Keratinocyte (primary cell): ENCODE data around the gene AP3S1.

ENCODE experiments used
- EZH2 ChIP-seq: IDR thresholded peaks from one replicate; pipeline ENCODE4 v1.6.1; 2012; ENCODE audit warnings: inconsistent platforms, mild to moderate bottlenecking, low read length, moderate library complexity
- TF ChIP-seq, protein P1 (sequence below), 3 experiments: IDR thresholded peaks in 1 of 3; conservative IDR thresholded peaks in 1 of 3; optimal IDR thresholded peaks in 1 of 3; 2 replicates in 2 of 3; 3 replicates in 1 of 3; pipeline versions ENCODE3 to v1.5.1; 2011; ENCODE audit warnings: low read length in 3 of 3, mild to moderate bottlenecking in 3 of 3, moderate library complexity in 2 of 3, control low read depth in 1 of 3, inconsistent platforms in 1 of 3; ENCODE audit not compliant: insufficient read depth in 2 of 3; ENCODE audit errors: extremely low read depth in 1 of 3

- TF ChIP-seq, protein P1, sequence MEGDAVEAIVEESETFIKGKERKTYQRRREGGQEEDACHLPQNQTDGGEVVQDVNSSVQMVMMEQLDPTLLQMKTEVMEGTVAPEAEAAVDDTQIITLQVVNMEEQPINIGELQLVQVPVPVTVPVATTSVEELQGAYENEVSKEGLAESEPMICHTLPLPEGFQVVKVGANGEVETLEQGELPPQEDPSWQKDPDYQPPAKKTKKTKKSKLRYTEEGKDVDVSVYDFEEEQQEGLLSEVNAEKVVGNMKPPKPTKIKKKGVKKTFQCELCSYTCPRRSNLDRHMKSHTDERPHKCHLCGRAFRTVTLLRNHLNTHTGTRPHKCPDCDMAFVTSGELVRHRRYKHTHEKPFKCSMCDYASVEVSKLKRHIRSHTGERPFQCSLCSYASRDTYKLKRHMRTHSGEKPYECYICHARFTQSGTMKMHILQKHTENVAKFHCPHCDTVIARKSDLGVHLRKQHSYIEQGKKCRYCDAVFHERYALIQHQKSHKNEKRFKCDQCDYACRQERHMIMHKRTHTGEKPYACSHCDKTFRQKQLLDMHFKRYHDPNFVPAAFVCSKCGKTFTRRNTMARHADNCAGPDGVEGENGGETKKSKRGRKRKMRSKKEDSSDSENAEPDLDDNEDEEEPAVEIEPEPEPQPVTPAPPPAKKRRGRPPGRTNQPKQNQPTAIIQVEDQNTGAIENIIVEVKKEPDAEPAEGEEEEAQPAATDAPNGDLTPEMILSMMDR (optimal IDR thresholded peaks at IDR 0.05 in 1 of 3, IDR thresholded peaks at IDR 0.05 in 1 of 3, conservative IDR thresholded peaks at IDR 0.05 in 1 of 3; ENCODE audit: extremely low read depth in 1 of 3, insufficient read depth in 2 of 3, low read length in 3 of 3): no peak
- no peak for TF ChIP-seq EZH2
Observed at GRCh38 chr5:115907177-115907576, 65.4 kb downstream of the AP3S1 start.
